ENCODE results near the gene TRIM17. TPM values are rescaled to one million over a fixed set of nuclear protein-coding genes. Genes with fewer than 3 reads are reported as not detected.

TRIM17 gene
- polyA plus RNA-seq, 1 donor (not counting 4 experiments of a cell fraction or from before 2014, with no cell fraction given): 0.24 TPM

GRCh38 chr1:228452194-228453021, 35.7 kb upstream of the TRIM17 start:
- DNase-seq (ENCODE audit: low read depth, low spot score): no peak
- no peaks in the 10 kb centered on the region for H4K20me1 ChIP-seq (ENCODE audit: control insufficient read depth, extremely low read depth, insufficient read depth, low read length)

GRCh38 chr1:228450200-228450599, 33.5 kb upstream of the TRIM17 start:
- TF ChIP-seq CTCF (optimal IDR thresholded peaks at IDR 0.05 in 1 of 3, IDR thresholded peaks at IDR 0.05 in 1 of 3, conservative IDR thresholded peaks at IDR 0.05 in 1 of 3; ENCODE audit: extremely low read depth in 1 of 3, insufficient read depth in 2 of 3, low read length in 3 of 3) (no peak), EZH2 (IDR thresholded peaks at IDR 0.05; ENCODE audit: low read length) (no peak)
- dilution Hi-C loops (cut with MboI; ENCODE audit: extremely low pct_ligation_motif_present, low sequenced_read_pairs): no loop called here
- no peaks in the 10 kb centered on the region for H3K36me3 ChIP-seq (ENCODE audit: control insufficient read depth in 2 of 2, extremely low read depth in 1 of 2, insufficient read depth in 2 of 2, low read length in 2 of 2)

More at GRCh38 chr1:228452194-228453021, 35.7 kb upstream of the TRIM17 start:
- no peak overlapping the region for H3K4me2 ChIP-seq (ENCODE audit: control insufficient read depth, extremely low read depth, insufficient read depth, low read depth, low read length)
- H3K4me3 ChIP-seq (ENCODE audit: control insufficient read depth in 2 of 3, extremely low read depth in 1 of 3, insufficient read depth in 2 of 3, low read depth in 1 of 3, low read length in 3 of 3): no peak overlapping the region
- H3K9me3 ChIP-seq (ENCODE audit: control insufficient read depth, low read depth, low read length): no peaks in the 10 kb centered on the region
- H3K9ac ChIP-seq (ENCODE audit: control insufficient read depth, extremely low read depth, insufficient read depth, low read length): no peak overlapping the region
- no peak overlapping the region for H3K27ac ChIP-seq (ENCODE audit: control insufficient read depth, insufficient read depth, low read length)
- TF ChIP-seq CTCF (optimal IDR thresholded peaks at IDR 0.05 in 1 of 3, IDR thresholded peaks at IDR 0.05 in 1 of 3, conservative IDR thresholded peaks at IDR 0.05 in 1 of 3; ENCODE audit: extremely low read depth in 1 of 3, insufficient read depth in 2 of 3, low read length in 3 of 3) (no peak), EZH2 (IDR thresholded peaks at IDR 0.05; ENCODE audit: low read length) (no peak)
- dilution Hi-C loops (cut with MboI; ENCODE audit: extremely low pct_ligation_motif_present, low sequenced_read_pairs): no loop called here
- H2AFZ ChIP-seq (ENCODE audit: control insufficient read depth, low read length): no peak overlapping the region
- H3K36me3 ChIP-seq (ENCODE audit: control insufficient read depth in 2 of 2, extremely low read depth in 1 of 2, insufficient read depth in 2 of 2, low read length in 2 of 2): no peaks in the 10 kb centered on the region
- H3K27me3 ChIP-seq (ENCODE audit: control insufficient read depth, extremely low read depth, insufficient read depth, low read length): no peaks in the 10 kb centered on the region
- H3K79me2 ChIP-seq (ENCODE audit: control insufficient read depth, insufficient read depth, low read length): no peaks in the 10 kb centered on the region
- peaks cover 6% of the 10 kb centered on the region for H3K4me1 ChIP-seq (ENCODE audit: control insufficient read depth, extremely low read depth, insufficient read depth, low read length)
- FAIRE-seq: no peak
- peaks cover 2% of the 10 kb centered on the region for H3K9me1 ChIP-seq (ENCODE audit: control insufficient read depth, extremely low read depth, insufficient read depth, low read length)

More at GRCh38 chr1:228450200-228450599, 33.5 kb upstream of the TRIM17 start:
- Histone ChIP-seq H3K9ac (ENCODE audit: control insufficient read depth, extremely low read depth, insufficient read depth, low read length) (no peak overlapping the region), H2AFZ (ENCODE audit: control insufficient read depth, low read length) (no peak overlapping the region), H3K27me3 (ENCODE audit: control insufficient read depth, extremely low read depth, insufficient read depth, low read length) (peaks cover 21% of the 10 kb centered on the region), H3K4me1 (ENCODE audit: control insufficient read depth, extremely low read depth, insufficient read depth, low read length) (peaks cover 12% of the 10 kb centered on the region), H3K79me2 (ENCODE audit: control insufficient read depth, insufficient read depth, low read length) (no peaks in the 10 kb centered on the region), H3K4me3 (ENCODE audit: control insufficient read depth in 2 of 3, extremely low read depth in 1 of 3, insufficient read depth in 2 of 3, low read depth in 1 of 3, low read length in 3 of 3) (no peak overlapping the region), H4K20me1 (ENCODE audit: control insufficient read depth, extremely low read depth, insufficient read depth, low read length) (no peaks in the 10 kb centered on the region), H3K27ac (ENCODE audit: control insufficient read depth, insufficient read depth, low read length) (no peak overlapping the region), H3K9me1 (ENCODE audit: control insufficient read depth, extremely low read depth, insufficient read depth, low read length) (peaks cover 2% of the 10 kb centered on the region), H3K4me2 (ENCODE audit: control insufficient read depth, extremely low read depth, insufficient read depth, low read depth, low read length) (no peak overlapping the region), H3K9me3 (ENCODE audit: control insufficient read depth, low read depth, low read length) (no peaks in the 10 kb centered on the region)
- DNase-seq (ENCODE audit: low read depth, low spot score) (no peak), FAIRE-seq (no peak)
